Thyroid gland (tissue), 4 donors: ENCODE results near the gene XPO4.

Experiments
- POLR2A ChIP-seq, 2 donors: fragments of 450-650 bp; IDR thresholded peaks; one replicate each; pipeline ENCODE4 v1.6.1; 2017; ENCODE audit warnings: antibody characterized with exemption in 2 of 2, mild to moderate bottlenecking in 2 of 2, moderate library complexity in 1 of 2
- TF ChIP-seq, protein P1 (sequence below), 6 experiments: fragments of 200-600 bp in 3 of 6; fragments of 450-650 bp in 3 of 6; sonication (generic) in 3 of 6; IDR thresholded peaks; one replicate each; pipeline ENCODE4 v1.5.1; 2016 to 2019; ENCODE audit warnings: antibody characterized with exemption in 6 of 6, mild to moderate bottlenecking in 2 of 6, inconsistent platforms in 1 of 6, moderate library complexity in 1 of 6

GRCh38 chr13:20754009-20754408, 148.5 kb downstream of the XPO4 start:
- TF ChIP-seq, protein P1, sequence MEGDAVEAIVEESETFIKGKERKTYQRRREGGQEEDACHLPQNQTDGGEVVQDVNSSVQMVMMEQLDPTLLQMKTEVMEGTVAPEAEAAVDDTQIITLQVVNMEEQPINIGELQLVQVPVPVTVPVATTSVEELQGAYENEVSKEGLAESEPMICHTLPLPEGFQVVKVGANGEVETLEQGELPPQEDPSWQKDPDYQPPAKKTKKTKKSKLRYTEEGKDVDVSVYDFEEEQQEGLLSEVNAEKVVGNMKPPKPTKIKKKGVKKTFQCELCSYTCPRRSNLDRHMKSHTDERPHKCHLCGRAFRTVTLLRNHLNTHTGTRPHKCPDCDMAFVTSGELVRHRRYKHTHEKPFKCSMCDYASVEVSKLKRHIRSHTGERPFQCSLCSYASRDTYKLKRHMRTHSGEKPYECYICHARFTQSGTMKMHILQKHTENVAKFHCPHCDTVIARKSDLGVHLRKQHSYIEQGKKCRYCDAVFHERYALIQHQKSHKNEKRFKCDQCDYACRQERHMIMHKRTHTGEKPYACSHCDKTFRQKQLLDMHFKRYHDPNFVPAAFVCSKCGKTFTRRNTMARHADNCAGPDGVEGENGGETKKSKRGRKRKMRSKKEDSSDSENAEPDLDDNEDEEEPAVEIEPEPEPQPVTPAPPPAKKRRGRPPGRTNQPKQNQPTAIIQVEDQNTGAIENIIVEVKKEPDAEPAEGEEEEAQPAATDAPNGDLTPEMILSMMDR (IDR thresholded peaks at IDR 0.05) = no peak
- TF ChIP-seq POLR2A (IDR thresholded peaks at IDR 0.05) = no peak
